ENCODE results near the gene PADI2.

- TF ChIP-seq CTCF (conservative IDR thresholded peaks at IDR 0.05; ENCODE audit: low read length) (no peak), EZH2phosphoT487 (IDR thresholded peaks at IDR 0.05; ENCODE audit: borderline replicate concordance, low read depth, low read length) (no peak)
Observed at GRCh38 chr1:17113963-17114362, 5.3 kb downstream of the PADI2 start.

Measured in OCI-LY7 (cell line).